HL-60 (cell line): ENCODE results near the gene PLSCR4.

Source experiments
- DNase-seq, 2 experiments: peaks; one replicate each; pipeline ENCODE4 v3.0.0-alpha.2; 2010 to 2020; ENCODE audit warnings: low read depth in 1 of 2, low spot score in 1 of 2
- H3K27ac ChIP-seq: fragments of 250-450 bp; sonication (Bioruptor Pico); replicated peaks from 2 replicates; pipeline ENCODE4 v1.5.1; 2020; ENCODE audit warnings: mild to moderate bottlenecking, moderate library complexity
- H3K27me3 ChIP-seq: fragments of 250-450 bp; sonication (Bioruptor Pico); 2 replicates; pipeline ENCODE4 v1.5.1; 2021; ENCODE audit warnings: mild to moderate bottlenecking, moderate library complexity; ENCODE audit not compliant: insufficient read depth, poor library complexity, severe bottlenecking
- H3K4me3 ChIP-seq: replicated peaks from 2 replicates; pipeline ENCODE4 v1.5.1; 2011; ENCODE audit warnings: mild to moderate bottlenecking, control low read depth, low read length; ENCODE audit not compliant: insufficient read depth
- CTCF ChIP-seq: IDR thresholded peaks from one replicate; pipeline ENCODE4 v1.5.1; 2011; ENCODE audit warnings: low read length, control low read depth, inconsistent platforms; ENCODE audit not compliant: insufficient read depth
- GABPA ChIP-seq: IDR thresholded peaks from 2 replicates; pipeline ENCODE4 v1.6.1; 2012; ENCODE audit warnings: low read depth
- POLR2AphosphoS5 ChIP-seq: IDR thresholded peaks from 2 replicates; pipeline ENCODE4 v1.6.1; 2012; ENCODE audit warnings: low read depth
- REST ChIP-seq: IDR thresholded peaks from 2 replicates; pipeline ENCODE4 v1.6.1; 2012; ENCODE audit warnings: low read depth; ENCODE audit not compliant: insufficient replicate concordance
- SPI1 ChIP-seq: IDR thresholded peaks from 2 replicates; pipeline ENCODE4 v1.6.1; 2012; ENCODE audit warnings: low read depth, mild to moderate bottlenecking, borderline replicate concordance

Gene PLSCR4

GRCh38 chr3:146247911-146248310 is 3.0 kb downstream of the PLSCR4 start:
- Histone ChIP-seq H3K4me3 (no peak overlapping the region), H3K27ac (no peak overlapping the region), H3K27me3 (peaks cover 17% of the 10 kb centered on the region)
- no peak for DNase-seq
- TF ChIP-seq REST (no peak), SPI1 (no peak), POLR2AphosphoS5 (no peak), CTCF (no peak), GABPA (no peak)

- H3K27me3 ChIP-seq: peaks cover 14% of the 10 kb centered on the region
- no peak overlapping the region for H3K4me3 ChIP-seq
- no peak overlapping the region for H3K27ac ChIP-seq
- DNase-seq: no peak
- TF ChIP-seq GABPA: no peak
Observed at GRCh38 chr3:146246526-146246925, 4.4 kb downstream of the PLSCR4 start.

GRCh38 chr3:146243559-146243958 is 7.3 kb downstream of the PLSCR4 start:
- no peak for TF ChIP-seq REST
- no peak for TF ChIP-seq GABPA
- no peak for TF ChIP-seq SPI1
- TF ChIP-seq POLR2AphosphoS5: no peak
- no peak for TF ChIP-seq CTCF
- Histone ChIP-seq H3K27ac (no peak overlapping the region), H3K4me3 (no peak overlapping the region), H3K27me3 (no peaks in the 10 kb centered on the region)
- no peak for DNase-seq

GRCh38 chr3:146241523-146242240 is 9.2 kb downstream of the PLSCR4 start:
- Histone ChIP-seq H3K27ac (no peak overlapping the region), H3K4me3 (no peak overlapping the region)
- TF ChIP-seq CTCF (no peak), GABPA (no peak), SPI1 (no peak), POLR2AphosphoS5 (no peak), REST (no peak)

More at GRCh38 chr3:146241523-146242240, 9.2 kb downstream of the PLSCR4 start:
- no peak for DNase-seq
- no peaks in the 10 kb centered on the region for H3K27me3 ChIP-seq
